GM23338 (cell line): ENCODE measurements around the gene GPR42.

ENCODE experiments used
- CREB1 ChIP-seq: fragments of 250-450 bp; sonication (Bioruptor Pico); IDR thresholded peaks from 2 replicates; pipeline ENCODE4 v1.5.0; 2020; ENCODE audit warnings: low read depth, mild to moderate bottlenecking, moderate library complexity
- EZH2 ChIP-seq: fragments of 200-600 bp; sonication (generic); IDR thresholded peaks from one replicate; pipeline ENCODE4 v1.8.0; 2017; ENCODE audit warnings: antibody characterized with exemption, mild to moderate bottlenecking, low read depth; ENCODE audit not compliant: unreplicated experiment
- JUNB ChIP-seq: IDR thresholded peaks from one replicate; pipeline ENCODE4 v1.6.1; 2016; ENCODE audit warnings: antibody characterized with exemption; ENCODE audit not compliant: unreplicated experiment
- POLR2AphosphoS5 ChIP-seq: IDR thresholded peaks from 2 replicates; pipeline ENCODE4 v1.6.1; 2016; ENCODE audit warnings: antibody characterized with exemption, low read depth
- ZNF114 ChIP-seq: fragments of 250-450 bp; sonication (Bioruptor Pico); IDR thresholded peaks from 2 replicates; pipeline ENCODE4 v1.5.0; 2020; ENCODE audit warnings: mild to moderate bottlenecking, moderate library complexity
- TF ChIP-seq, protein P1 (sequence below), 2 experiments: fragments of 200-600 bp in 1 of 2; sonication (generic) in 1 of 2; conservative IDR thresholded peaks; 2 replicates each; pipeline versions ENCODE4 v1.5.1 to v1.6.1; 2016 to 2017; ENCODE audit warnings: antibody characterized with exemption in 2 of 2, low read depth in 2 of 2, mild to moderate bottlenecking in 2 of 2, moderate library complexity in 1 of 2
- TF ChIP-seq, protein P2 (sequence below): IDR thresholded peaks from one replicate; pipeline ENCODE4 v1.6.1; 2018; ENCODE audit warnings: antibody characterized with exemption; ENCODE audit not compliant: unreplicated experiment

GRCh38 chr19:35328851-35329285 is 42.0 kb upstream of the GPR42 start, which contains the start of gene CD22:
- TF ChIP-seq CREB1 (CRISPR knock-in tag) = no peak
- TF ChIP-seq, protein P1, sequence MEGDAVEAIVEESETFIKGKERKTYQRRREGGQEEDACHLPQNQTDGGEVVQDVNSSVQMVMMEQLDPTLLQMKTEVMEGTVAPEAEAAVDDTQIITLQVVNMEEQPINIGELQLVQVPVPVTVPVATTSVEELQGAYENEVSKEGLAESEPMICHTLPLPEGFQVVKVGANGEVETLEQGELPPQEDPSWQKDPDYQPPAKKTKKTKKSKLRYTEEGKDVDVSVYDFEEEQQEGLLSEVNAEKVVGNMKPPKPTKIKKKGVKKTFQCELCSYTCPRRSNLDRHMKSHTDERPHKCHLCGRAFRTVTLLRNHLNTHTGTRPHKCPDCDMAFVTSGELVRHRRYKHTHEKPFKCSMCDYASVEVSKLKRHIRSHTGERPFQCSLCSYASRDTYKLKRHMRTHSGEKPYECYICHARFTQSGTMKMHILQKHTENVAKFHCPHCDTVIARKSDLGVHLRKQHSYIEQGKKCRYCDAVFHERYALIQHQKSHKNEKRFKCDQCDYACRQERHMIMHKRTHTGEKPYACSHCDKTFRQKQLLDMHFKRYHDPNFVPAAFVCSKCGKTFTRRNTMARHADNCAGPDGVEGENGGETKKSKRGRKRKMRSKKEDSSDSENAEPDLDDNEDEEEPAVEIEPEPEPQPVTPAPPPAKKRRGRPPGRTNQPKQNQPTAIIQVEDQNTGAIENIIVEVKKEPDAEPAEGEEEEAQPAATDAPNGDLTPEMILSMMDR (conservative IDR thresholded peaks at IDR 0.05; ENCODE audit: low read depth in 2 of 2) = no peak
- no peak for TF ChIP-seq POLR2AphosphoS5
- TF ChIP-seq, protein P2, sequence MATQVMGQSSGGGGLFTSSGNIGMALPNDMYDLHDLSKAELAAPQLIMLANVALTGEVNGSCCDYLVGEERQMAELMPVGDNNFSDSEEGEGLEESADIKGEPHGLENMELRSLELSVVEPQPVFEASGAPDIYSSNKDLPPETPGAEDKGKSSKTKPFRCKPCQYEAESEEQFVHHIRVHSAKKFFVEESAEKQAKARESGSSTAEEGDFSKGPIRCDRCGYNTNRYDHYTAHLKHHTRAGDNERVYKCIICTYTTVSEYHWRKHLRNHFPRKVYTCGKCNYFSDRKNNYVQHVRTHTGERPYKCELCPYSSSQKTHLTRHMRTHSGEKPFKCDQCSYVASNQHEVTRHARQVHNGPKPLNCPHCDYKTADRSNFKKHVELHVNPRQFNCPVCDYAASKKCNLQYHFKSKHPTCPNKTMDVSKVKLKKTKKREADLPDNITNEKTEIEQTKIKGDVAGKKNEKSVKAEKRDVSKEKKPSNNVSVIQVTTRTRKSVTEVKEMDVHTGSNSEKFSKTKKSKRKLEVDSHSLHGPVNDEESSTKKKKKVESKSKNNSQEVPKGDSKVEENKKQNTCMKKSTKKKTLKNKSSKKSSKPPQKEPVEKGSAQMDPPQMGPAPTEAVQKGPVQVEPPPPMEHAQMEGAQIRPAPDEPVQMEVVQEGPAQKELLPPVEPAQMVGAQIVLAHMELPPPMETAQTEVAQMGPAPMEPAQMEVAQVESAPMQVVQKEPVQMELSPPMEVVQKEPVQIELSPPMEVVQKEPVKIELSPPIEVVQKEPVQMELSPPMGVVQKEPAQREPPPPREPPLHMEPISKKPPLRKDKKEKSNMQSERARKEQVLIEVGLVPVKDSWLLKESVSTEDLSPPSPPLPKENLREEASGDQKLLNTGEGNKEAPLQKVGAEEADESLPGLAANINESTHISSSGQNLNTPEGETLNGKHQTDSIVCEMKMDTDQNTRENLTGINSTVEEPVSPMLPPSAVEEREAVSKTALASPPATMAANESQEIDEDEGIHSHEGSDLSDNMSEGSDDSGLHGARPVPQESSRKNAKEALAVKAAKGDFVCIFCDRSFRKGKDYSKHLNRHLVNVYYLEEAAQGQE = no peak
- TF ChIP-seq EZH2 = no peak
- no peak for TF ChIP-seq JUNB
- no peak for TF ChIP-seq ZNF114 (CRISPR knock-in tag)
